ENCODE data around the gene APPL1.

APPL1 gene

DNA sequence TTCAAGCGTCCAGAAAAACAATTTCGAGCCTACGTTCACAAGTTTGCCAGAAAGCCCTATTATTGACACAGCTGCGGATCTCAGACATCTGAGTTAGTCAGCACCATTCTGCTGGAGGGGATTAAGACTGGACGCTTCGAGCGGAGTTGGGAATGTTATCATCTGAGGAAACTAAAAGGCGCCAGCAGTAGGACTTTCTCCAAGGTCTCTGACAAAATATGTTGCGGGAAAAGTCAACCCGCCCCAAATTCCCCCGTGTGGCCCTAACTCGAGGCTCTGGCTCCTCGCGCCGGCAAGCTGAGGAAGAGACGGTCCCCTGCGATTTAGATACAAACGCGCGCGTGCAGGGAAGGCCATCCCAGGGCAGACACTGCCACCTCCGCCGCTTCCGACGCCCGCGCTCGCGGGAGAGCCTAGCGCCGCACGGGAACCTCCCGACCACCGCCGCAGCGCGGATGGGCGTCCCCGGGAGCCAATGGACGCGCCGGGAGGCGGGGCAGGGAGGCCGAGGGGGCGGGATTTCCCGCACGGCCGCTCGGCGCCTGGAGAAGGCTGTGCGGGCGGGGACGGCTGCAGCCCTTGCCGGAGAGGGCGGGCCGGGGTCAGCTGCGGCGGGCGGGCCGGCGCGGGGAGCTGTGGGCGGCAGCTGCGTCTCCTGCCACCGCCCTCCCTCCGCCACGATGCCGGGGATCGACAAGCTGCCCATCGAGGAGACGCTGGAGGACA, at the start of gene APPL1:
Gene APPL1 (plus strand): TSS at position 526 of the 726 bp plus-strand sequence. CDS start 155 bp downstream, at position 681.
- ATAC-seq (peak; percentile 97), DNase-seq (peak; percentile 94)

- no peak for ATAC-seq
- no peak for DNase-seq
Measured at GRCh38 chr3:57179580-57180410, 47.7 kb upstream of the APPL1 start.

DNA sequence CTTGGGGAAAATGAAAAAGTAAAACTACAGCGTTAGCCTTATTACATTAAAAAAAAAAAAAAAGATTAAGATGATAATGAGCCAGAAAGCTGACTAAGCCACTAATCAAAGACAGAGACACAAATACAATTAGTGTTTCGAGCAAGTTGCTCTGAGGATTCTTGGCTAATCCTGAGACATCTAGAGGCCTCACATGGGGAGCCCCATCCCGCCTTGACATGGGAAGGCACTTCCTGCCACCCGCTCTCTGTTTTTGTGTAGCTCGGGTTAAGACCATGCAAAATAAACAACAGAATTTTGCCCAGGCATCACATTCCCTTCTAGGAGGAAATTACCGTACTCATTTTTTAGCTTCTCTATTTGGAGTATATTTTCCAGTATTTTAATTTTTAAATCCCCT, 43.0 kb upstream of the APPL1 start:
- DNase-seq (no peak), ATAC-seq (no peak)

- DNase-seq (no peak), ATAC-seq (no peak)
Measured at GRCh38 chr3:57192028-57192427, 35.5 kb upstream of the APPL1 start.

DNA sequence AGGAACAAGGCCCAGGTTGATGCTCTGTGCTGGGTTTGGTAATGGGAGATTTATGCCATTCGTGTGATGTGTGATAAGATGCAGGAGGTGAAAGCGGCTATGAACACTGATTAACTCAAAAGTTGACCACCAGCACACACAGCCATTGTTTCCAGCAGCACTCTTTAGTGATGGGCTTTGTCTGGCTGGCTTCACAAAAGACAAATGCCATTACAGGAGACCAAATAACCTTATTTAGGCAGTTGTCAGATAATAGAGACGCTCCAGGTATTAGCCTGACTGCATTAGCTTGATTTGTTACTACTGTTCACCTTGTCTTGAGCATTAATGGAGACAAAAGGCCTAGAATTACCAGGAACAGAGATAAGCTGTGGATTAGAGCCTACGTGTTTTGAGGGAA, 32.9 kb upstream of the APPL1 start:
- DNase-seq, result no peak
- ATAC-seq, result no peak

DNA sequence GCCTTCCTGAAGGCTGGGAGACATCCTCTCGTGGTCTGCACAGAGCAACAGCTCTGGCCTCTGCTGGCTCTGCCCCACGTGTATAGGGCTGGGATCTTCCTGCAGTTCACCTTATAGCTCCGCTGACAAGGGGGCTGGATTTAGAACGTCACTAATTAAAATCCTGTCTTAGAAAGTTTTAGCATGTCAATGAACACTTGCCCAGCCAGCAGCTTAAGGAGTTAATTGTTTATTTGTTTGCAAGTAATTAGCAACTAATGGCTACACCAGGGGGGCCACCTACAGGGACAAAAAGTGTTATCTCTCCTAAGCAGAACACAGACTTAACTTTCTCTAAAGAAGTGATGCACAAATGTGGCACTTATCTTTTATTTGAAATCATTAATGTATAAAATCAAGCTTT, 27.6 kb upstream of the APPL1 start, which contains the start of gene HESX1:
Gene HESX1 (minus strand): TSS at position 84 of the 403 bp plus-strand sequence. CDS start 60 bp downstream, at position 24.
- ATAC-seq (no peak), DNase-seq (no peak)

DNA sequence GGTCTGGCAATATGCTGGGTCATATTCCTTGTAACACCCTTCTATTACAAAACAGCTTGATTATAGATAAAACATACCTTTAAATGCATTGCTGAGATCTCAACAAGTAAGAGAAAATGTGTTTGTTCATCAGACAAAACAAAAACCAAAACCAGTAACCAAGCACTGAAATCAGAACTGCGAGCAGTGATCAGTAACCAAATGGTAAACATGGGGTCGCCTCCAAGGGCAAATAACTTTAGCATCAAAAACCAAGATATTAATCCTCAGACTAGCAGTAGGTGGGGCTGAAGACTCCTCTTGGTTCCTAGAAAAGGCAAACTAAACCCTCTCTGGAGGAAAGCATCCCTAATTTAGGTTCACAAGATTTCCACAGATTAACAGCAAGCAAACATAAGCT, 21.1 kb upstream of the APPL1 start:
- no peak for ATAC-seq

GRCh38 chr3:57221883-57222282, 5.6 kb upstream of the APPL1 start:
- no peak for DNase-seq
- ATAC-seq, result no peak

More for the DNA sequence above, 21.1 kb upstream of the APPL1 start:
- DNase-seq, result no peak

DNA sequence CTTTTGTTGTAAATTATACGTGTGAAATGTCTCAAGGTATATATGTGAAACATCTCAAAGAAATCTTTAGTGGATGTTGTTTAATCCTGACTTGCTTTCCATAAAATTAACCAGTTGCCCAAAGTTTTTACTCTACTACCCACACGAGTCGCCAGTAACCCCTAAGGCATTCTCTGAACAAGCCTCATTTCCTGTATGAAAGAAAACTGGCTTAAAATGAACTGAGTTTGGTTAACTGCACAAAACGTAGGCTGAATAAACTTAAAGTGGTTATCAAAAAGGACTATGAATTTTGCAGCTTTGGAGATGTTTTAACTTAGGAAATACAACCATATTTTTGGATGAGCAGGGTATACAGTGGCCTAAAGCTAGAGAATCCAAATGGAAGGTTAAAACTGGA, 2.7 kb upstream of the APPL1 start:
- no peak for ATAC-seq
- DNase-seq, result no peak

DNA sequence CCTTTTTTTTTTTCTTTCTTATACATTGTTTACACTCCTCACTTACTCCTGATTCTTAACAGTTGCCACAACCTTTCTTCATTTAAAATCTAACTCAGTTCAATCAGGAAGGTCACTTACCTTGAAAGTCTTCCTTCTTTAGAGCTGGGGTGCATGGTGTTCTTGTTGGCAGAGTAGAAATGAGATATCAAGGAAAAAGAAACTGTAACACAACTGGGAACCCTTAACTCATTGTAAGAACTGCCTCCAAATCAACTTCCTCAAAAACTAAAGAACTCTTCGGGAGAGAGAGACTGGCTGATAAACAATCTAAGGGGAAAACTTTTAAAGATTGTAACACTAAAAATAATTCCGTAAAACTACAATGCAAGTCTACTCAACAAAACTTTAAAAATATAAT, 1.4 kb upstream of the APPL1 start:
- ATAC-seq (no peak), DNase-seq (no peak)

- ATAC-seq, result peak; percentile 42
Measured at GRCh38 chr3:57227930-57228751, 612 bp downstream of the APPL1 start.

DNA sequence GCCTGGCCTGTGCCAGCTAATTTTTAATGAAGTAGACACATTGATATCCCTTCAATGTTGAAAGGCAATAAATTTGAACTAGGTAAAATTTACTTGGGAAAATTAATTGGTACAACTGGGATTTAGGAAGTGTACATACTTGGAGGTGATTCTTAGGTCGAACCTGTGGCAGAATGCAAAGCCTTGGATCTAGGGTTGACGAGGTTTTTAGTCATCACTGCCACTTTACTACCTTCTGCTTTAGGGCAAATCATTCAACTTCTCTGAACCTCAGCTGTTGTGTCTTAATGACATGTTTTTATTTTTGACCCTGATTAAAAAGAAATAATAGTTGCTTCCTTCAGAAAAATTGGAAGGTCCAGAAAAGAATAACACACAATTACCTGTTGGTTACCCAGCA, 2.5 kb downstream of the APPL1 start:
- DNase-seq (no peak), ATAC-seq (no peak)

More at GRCh38 chr3:57227930-57228751, 612 bp downstream of the APPL1 start:
- DNase-seq, result peak; percentile 55

DNA sequence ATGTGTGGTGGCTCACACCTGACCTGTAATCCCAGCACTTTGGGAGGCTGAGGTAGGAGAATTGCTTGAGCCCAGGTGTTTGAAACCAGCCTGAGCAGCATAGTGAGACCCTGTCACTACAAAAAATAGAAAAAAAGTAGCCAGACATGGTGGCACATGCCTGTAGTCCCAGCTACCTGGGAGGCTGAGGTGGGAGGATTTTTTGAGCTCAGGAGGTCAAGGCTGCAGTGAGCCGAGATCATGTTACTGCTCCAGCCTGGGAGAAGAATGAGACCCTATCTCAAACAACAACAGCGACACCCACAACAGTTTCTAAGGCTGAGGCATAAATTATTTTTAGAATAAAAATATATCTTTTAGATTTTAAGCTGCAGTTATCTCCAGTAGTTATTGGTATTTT, 6.3 kb downstream of the APPL1 start:
- no peak for ATAC-seq
- no peak for DNase-seq

- DNase-seq (no peak), ATAC-seq (no peak)
Measured at GRCh38 chr3:57234613-57235575, 7.4 kb downstream of the APPL1 start.

- ATAC-seq (no peak), DNase-seq (no peak)
Measured at GRCh38 chr3:57244946-57245345, 17.4 kb downstream of the APPL1 start.

- no peak for DNase-seq
Measured at GRCh38 chr3:57252404-57252803, 24.9 kb downstream of the APPL1 start.

GRCh38 chr3:57256844-57257243, 29.3 kb downstream of the APPL1 start:
- ATAC-seq (no peak), DNase-seq (no peak)

More at GRCh38 chr3:57252404-57252803, 24.9 kb downstream of the APPL1 start:
- no peak for ATAC-seq

- ATAC-seq, result no peak
- DNase-seq, result no peak
Measured at GRCh38 chr3:57257678-57258077, 30.1 kb downstream of the APPL1 start.

- DNase-seq (no peak), ATAC-seq (no peak)
Measured at GRCh38 chr3:57261119-57261518, 33.6 kb downstream of the APPL1 start.

- DNase-seq (no peak), ATAC-seq (no peak)
Measured at GRCh38 chr3:57261929-57262328, 34.4 kb downstream of the APPL1 start.

GRCh38 chr3:57268416-57268815, 40.9 kb downstream of the APPL1 start:
- ATAC-seq, result no peak
- no peak for DNase-seq
